KMS-11 (cell line): ENCODE data around the gene OSBPL9.

ENCODE experiments used
- H2AFZ ChIP-seq: fragments of 200-600 bp; sonication (generic); 2 replicates; pipeline ENCODE4 v1.6.1; 2016; ENCODE audit warnings: antibody characterized with exemption, mixed run types, low read depth
- H3K27ac ChIP-seq: fragments of 200-600 bp; sonication (generic); 2 replicates; pipeline ENCODE4 v1.6.1; 2016; ENCODE audit warnings: mild to moderate bottlenecking, mixed run types
- H3K27me3 ChIP-seq: fragments of 200-600 bp; sonication (generic); 2 replicates; pipeline ENCODE4 v1.6.1; 2017; ENCODE audit warnings: mild to moderate bottlenecking, low read depth, mixed run types, moderate library complexity; ENCODE audit not compliant: insufficient read depth
- H3K36me3 ChIP-seq: fragments of 200-600 bp; sonication (generic); 2 replicates; pipeline ENCODE4 v1.6.1; 2017; ENCODE audit warnings: mild to moderate bottlenecking, mixed run types; ENCODE audit not compliant: insufficient read depth
- H3K4me1 ChIP-seq: fragments of 200-600 bp; sonication (generic); 2 replicates; pipeline ENCODE4 v1.6.1; 2016; ENCODE audit warnings: mild to moderate bottlenecking, low read depth, mixed run types; ENCODE audit not compliant: poor library complexity, severe bottlenecking
- H3K4me2 ChIP-seq: fragments of 200-600 bp; sonication (generic); 2 replicates; pipeline ENCODE4 v1.7.0; 2016; ENCODE audit warnings: mild to moderate bottlenecking, mixed run types
- H3K4me3 ChIP-seq: fragments of 200-600 bp; sonication (generic); IDR thresholded peaks from 2 replicates; pipeline ENCODE4 v1.6.1; 2017; ENCODE audit warnings: low read depth, low read length, mixed read lengths; ENCODE audit not compliant: insufficient read depth
- H3K79me2 ChIP-seq: fragments of 200-600 bp; sonication (generic); 2 replicates; pipeline ENCODE4 v1.6.1; 2016; ENCODE audit warnings: low read depth, mixed run types; ENCODE audit not compliant: insufficient read depth
- H3K9ac ChIP-seq: fragments of 200-600 bp; sonication (generic); 2 replicates; pipeline ENCODE4 v1.6.1; 2016; ENCODE audit warnings: mild to moderate bottlenecking, mixed run types
- H4K20me1 ChIP-seq: fragments of 200-600 bp; sonication (generic); 2 replicates; pipeline ENCODE4 v1.6.1; 2016; ENCODE audit warnings: mild to moderate bottlenecking, mixed run types; ENCODE audit not compliant: insufficient read depth
- TF ChIP-seq, protein P1 (sequence below): fragments of 200-600 bp; sonication (generic); conservative IDR thresholded peaks from 2 replicates; pipeline ENCODE4 v1.6.1; 2017; ENCODE audit warnings: low read depth, mild to moderate bottlenecking, antibody characterized with exemption, low read length, moderate library complexity, mixed read lengths

Gene OSBPL9

DNA sequence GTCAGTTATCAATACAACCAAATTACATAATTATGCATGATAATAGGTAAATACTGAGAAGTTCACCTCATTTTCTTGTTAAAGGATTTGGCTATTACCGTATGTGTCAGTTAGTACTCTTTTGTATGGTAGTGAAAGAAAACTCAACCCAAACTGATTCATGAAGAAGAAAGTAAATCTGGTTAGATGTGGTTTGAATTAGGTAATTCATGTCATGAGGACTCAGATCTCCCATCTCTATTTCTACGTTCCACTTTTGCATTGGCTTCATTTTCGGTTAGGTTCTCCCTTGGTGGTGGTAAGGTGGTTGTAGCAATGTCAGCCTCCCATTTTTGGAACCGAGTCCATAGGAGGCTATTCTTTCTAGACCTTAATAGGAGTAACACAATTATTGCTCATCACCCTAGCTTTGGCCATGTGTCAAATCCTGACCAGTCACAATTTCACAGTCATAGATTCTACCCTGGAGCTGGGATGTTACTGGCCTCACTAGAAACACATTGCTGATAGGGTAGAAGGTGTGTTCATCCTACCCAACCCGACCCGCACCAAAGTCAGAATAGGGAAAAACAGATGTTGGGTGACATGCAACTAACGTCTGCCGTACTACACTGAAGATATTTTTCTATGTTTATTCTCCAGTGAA, 97.6 kb downstream of the OSBPL9 start:
- TF ChIP-seq, protein P1, sequence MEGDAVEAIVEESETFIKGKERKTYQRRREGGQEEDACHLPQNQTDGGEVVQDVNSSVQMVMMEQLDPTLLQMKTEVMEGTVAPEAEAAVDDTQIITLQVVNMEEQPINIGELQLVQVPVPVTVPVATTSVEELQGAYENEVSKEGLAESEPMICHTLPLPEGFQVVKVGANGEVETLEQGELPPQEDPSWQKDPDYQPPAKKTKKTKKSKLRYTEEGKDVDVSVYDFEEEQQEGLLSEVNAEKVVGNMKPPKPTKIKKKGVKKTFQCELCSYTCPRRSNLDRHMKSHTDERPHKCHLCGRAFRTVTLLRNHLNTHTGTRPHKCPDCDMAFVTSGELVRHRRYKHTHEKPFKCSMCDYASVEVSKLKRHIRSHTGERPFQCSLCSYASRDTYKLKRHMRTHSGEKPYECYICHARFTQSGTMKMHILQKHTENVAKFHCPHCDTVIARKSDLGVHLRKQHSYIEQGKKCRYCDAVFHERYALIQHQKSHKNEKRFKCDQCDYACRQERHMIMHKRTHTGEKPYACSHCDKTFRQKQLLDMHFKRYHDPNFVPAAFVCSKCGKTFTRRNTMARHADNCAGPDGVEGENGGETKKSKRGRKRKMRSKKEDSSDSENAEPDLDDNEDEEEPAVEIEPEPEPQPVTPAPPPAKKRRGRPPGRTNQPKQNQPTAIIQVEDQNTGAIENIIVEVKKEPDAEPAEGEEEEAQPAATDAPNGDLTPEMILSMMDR: no peak
- H3K4me1 ChIP-seq: no peaks in the 10 kb centered on the region

DNA sequence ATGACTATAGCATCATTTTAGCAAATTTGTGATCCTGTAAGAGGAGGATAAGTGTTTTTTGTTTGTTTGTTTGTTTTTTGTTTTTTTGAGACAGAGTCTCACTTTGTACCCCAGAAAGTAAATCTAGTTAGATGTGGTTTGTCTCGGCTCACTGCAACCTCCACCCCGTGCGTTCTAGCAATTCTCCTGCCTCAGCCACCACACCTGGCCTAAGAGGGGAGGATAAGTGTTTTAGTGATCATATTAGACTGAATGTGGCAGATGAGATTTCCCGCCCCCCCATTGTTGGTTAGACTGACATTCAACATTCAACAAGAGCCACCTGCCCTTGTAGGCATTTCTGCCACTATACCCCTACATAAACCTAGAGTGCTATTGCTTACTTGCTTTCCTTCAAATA, 98.5 kb downstream of the OSBPL9 start:
- no peak overlapping the region for H3K9ac ChIP-seq
- H3K4me3 ChIP-seq: no peak overlapping the region
- H3K36me3 ChIP-seq: no peaks in the 10 kb centered on the region
- H3K4me1 ChIP-seq: no peaks in the 10 kb centered on the region
- no peak overlapping the region for H2AFZ ChIP-seq
- no peaks in the 10 kb centered on the region for H4K20me1 ChIP-seq
- H3K4me2 ChIP-seq: no peak overlapping the region
- TF ChIP-seq, protein P1: no peak
- no peaks in the 10 kb centered on the region for H3K27me3 ChIP-seq
- H3K27ac ChIP-seq: no peak overlapping the region
- H3K79me2 ChIP-seq: no peaks in the 10 kb centered on the region

More for the DNA sequence above, 97.6 kb downstream of the OSBPL9 start:
- Histone ChIP-seq H3K9ac (no peak overlapping the region), H3K79me2 (no peaks in the 10 kb centered on the region), H3K4me3 (no peak overlapping the region), H3K36me3 (no peaks in the 10 kb centered on the region), H3K27me3 (no peaks in the 10 kb centered on the region), H4K20me1 (no peaks in the 10 kb centered on the region), H3K27ac (no peak overlapping the region), H3K4me2 (no peak overlapping the region), H2AFZ (no peak overlapping the region)

DNA sequence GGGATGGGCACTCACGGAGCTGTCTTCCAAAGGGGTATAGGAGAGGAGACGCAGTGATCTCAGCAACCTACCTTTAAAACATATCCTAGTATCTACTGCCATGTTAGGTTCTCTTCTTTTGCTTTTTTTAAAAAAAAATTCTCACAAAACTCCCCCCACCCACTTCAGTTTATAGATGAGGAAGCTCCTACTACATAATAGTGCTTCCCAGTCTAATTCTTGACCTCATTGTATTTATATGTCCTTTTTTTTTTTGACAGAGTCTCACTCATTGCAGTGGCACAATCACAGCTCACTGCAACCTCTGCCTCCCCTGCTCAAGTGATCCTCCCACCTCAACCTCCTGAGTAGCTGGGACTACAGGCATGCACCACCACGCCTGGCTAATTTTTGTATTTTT, 99.9 kb downstream of the OSBPL9 start:
- no peak overlapping the region for H3K4me2 ChIP-seq
- H4K20me1 ChIP-seq: no peaks in the 10 kb centered on the region
- no peak overlapping the region for H2AFZ ChIP-seq
- H3K9ac ChIP-seq: no peak overlapping the region
- TF ChIP-seq, protein P1: no peak
- no peaks in the 10 kb centered on the region for H3K27me3 ChIP-seq
- H3K4me1 ChIP-seq: no peaks in the 10 kb centered on the region
- no peaks in the 10 kb centered on the region for H3K36me3 ChIP-seq
- H3K27ac ChIP-seq: no peak overlapping the region
- H3K4me3 ChIP-seq: no peak overlapping the region
- H3K79me2 ChIP-seq: no peaks in the 10 kb centered on the region

DNA sequence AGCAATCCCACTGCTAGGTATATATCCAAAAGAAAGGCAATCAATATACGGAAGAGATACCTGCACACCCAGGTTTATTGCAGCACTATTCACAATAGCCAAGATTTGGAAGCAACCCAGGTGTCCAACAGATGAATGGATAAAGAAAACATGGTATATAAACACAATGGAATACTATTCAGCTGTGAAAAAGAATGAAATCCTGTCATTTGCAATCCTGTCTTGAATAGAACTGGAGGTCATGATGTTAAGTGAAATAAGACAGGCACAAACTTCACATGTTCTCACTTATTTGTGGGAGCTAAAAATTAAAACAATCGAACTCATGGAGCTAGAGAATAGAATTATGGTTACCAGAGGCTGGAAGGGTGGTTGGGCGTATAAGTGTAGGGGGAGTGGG, 101.0 kb downstream of the OSBPL9 start:
- H3K4me2 ChIP-seq: no peak overlapping the region
- TF ChIP-seq, protein P1: no peak
- H3K27me3 ChIP-seq: no peaks in the 10 kb centered on the region
- H4K20me1 ChIP-seq: no peaks in the 10 kb centered on the region
- no peaks in the 10 kb centered on the region for H3K36me3 ChIP-seq
- H3K9ac ChIP-seq: no peak overlapping the region
- H3K79me2 ChIP-seq: no peaks in the 10 kb centered on the region
- H2AFZ ChIP-seq: no peak overlapping the region
- no peaks in the 10 kb centered on the region for H3K4me1 ChIP-seq
- no peak overlapping the region for H3K4me3 ChIP-seq
- H3K27ac ChIP-seq: no peak overlapping the region
